HG02981 (cell line): ENCODE results near the gene PIP4K2C.
"Not testable (repeated sequence)": the region's sequence is repeated elsewhere in the genome, so short reads cannot be mapped to it uniquely, and the experiment has no call there.

ENCODE experiments used
- ATAC-seq: cut with Tn5 transposase; IDR thresholded peaks from one replicate; pipeline ENCODE4 v1.9.1; 2021; ENCODE audit warnings: mild to moderate bottlenecking, moderate library complexity; ENCODE audit not compliant: unreplicated experiment

PIP4K2C gene

GRCh38 chr12:57584050-57584449 is 6.9 kb upstream of the PIP4K2C start:
- no peak for ATAC-seq

- no peak for ATAC-seq
Measured at GRCh38 chr12:57584690-57585089, 6.3 kb upstream of the PIP4K2C start.

GRCh38 chr12:57585156-57585555 is 5.8 kb upstream of the PIP4K2C start:
- ATAC-seq, result no peak

GRCh38 chr12:57586128-57586527 is 4.9 kb upstream of the PIP4K2C start:
- no peak for ATAC-seq

GRCh38 chr12:57586832-57587429 is 4.1 kb upstream of the PIP4K2C start:
- no peak for ATAC-seq

GRCh38 chr12:57588951-57589610 is 1.9 kb upstream of the PIP4K2C start:
- not testable (repeated sequence) for ATAC-seq

- no peak for ATAC-seq
Measured at GRCh38 chr12:57590479-57590863, 521 bp upstream of the PIP4K2C start.

GRCh38 chr12:57591782-57592325 is 862 bp downstream of the PIP4K2C start:
- no peak for ATAC-seq

- no peak for ATAC-seq
Measured at GRCh38 chr12:57592551-57593165, 1.7 kb downstream of the PIP4K2C start.

GRCh38 chr12:57593187-57593586 is 2.2 kb downstream of the PIP4K2C start:
- no peak for ATAC-seq

- ATAC-seq, result no peak
Measured at GRCh38 chr12:57600395-57600794, 9.4 kb downstream of the PIP4K2C start.

GRCh38 chr12:57602544-57602943 is 11.6 kb downstream of the PIP4K2C start:
- no peak for ATAC-seq

- ATAC-seq, result no peak
Measured at GRCh38 chr12:57603324-57603723, 12.3 kb downstream of the PIP4K2C start.

- no peak for ATAC-seq
Measured at GRCh38 chr12:57603815-57604453, 12.9 kb downstream of the PIP4K2C start.

GRCh38 chr12:57604454-57604991 is 13.5 kb downstream of the PIP4K2C start, which contains the start of gene DTX3:
DTX3 (plus strand) TSS chr12:57604824; CDS start chr12:57606518, 1,694 bp downstream.
- no peak for ATAC-seq

- no peak for ATAC-seq
Measured at GRCh38 chr12:57604992-57605810, 14.2 kb downstream of the PIP4K2C start.

- no peak for ATAC-seq
Measured at GRCh38 chr12:57605811-57606311, 14.9 kb downstream of the PIP4K2C start.

GRCh38 chr12:57606399-57606798 is 15.4 kb downstream of the PIP4K2C start:
- no peak for ATAC-seq

GRCh38 chr12:57606821-57607220 is 15.8 kb downstream of the PIP4K2C start:
- ATAC-seq, result no peak
